SK-N-SH (cell line): ENCODE data around the gene ABCA4. TPM values are rescaled to one million over a fixed set of nuclear protein-coding genes. Genes with fewer than 3 reads are reported as not detected.

Experiments
- CTCF ChIA-PET: fragments of 300-600, 350-600 bp; formaldehyde crosslinking; extraction: SDS; loops from one replicate; lab custom pipeline; 2021; lab: Yijun Ruan, JAX
- POLR2A ChIA-PET: fragments of 350-600 bp; sonication (Branson Sonifier 250); formaldehyde crosslinking; extraction: SDS; loops from one replicate; lab custom pipeline; 2020; ENCODE audit warnings: antibody characterized with exemption, inconsistent platforms; lab: Yijun Ruan, JAX
- DNase-seq: peaks from one replicate; pipeline ENCODE4 v3.0.0; 2012
- H2AFZ ChIP-seq: fragments of 200-600 bp; sonication (generic); 2 replicates; pipeline ENCODE4 v1.8.1; 2016; ENCODE audit warnings: antibody characterized with exemption, mild to moderate bottlenecking, low read depth
- H3F3A ChIP-seq: fragments of 200-600 bp; sonication (generic); replicated peaks from 2 replicates; pipeline ENCODE3; 2016; ENCODE audit warnings: antibody characterized with exemption, mild to moderate bottlenecking; ENCODE audit not compliant: insufficient read depth
- H3K27ac ChIP-seq, 2 experiments: fragments of 200-500 bp in 1 of 2; fragments of 200-600 bp in 1 of 2; sonication (Bioruptor generic) in 1 of 2; sonication (generic), shearing (Covaris generic) in 1 of 2; 2 replicates each; pipeline versions ENCODE4 v1.5.1 to v1.6.1; 2014 to 2016; ENCODE audit warnings: low read depth in 2 of 2, inconsistent platforms in 1 of 2, low read length in 1 of 2, mild to moderate bottlenecking in 1 of 2, mixed read lengths in 1 of 2
- H3K27me3 ChIP-seq: fragments of 200-600 bp; sonication (generic), shearing (Covaris generic); 2 replicates; pipeline ENCODE4 v1.6.1; 2016; ENCODE audit warnings: mixed run types; ENCODE audit not compliant: insufficient read depth
- H3K36me3 ChIP-seq, 2 experiments: fragments of 200-500 bp in 1 of 2; fragments of 200-600 bp in 1 of 2; sonication (Bioruptor generic) in 1 of 2; sonication (generic) in 1 of 2; replicated peaks in 1 of 2; 2 replicates each; pipeline versions ENCODE3 to v1.5.1; 2014 to 2016; ENCODE audit warnings: low read length in 1 of 2, mild to moderate bottlenecking in 1 of 2; ENCODE audit not compliant: insufficient read depth in 2 of 2, control insufficient read depth in 1 of 2
- H3K4me1 ChIP-seq, 2 experiments: fragments of 200-500 bp in 1 of 2; fragments of 200-600 bp in 1 of 2; sonication (Bioruptor generic) in 1 of 2; sonication (generic), shearing (Covaris generic) in 1 of 2; 2 replicates each; pipeline versions ENCODE4 v1.5.1 to v1.6.1; 2014 to 2016; ENCODE audit warnings: low read depth in 1 of 2, low read length in 1 of 2, mixed run types in 1 of 2; ENCODE audit not compliant: insufficient read depth in 2 of 2, control insufficient read depth in 1 of 2
- H3K4me2 ChIP-seq: fragments of 200-600 bp; sonication (generic), shearing (Covaris generic); 2 replicates; pipeline ENCODE4 v1.6.1; 2017; ENCODE audit warnings: mixed run types
- H3K4me3 ChIP-seq, 2 experiments: fragments of 200-500 bp in 1 of 2; fragments of 200-600 bp in 1 of 2; sonication (Bioruptor generic) in 1 of 2; sonication (generic), shearing (Covaris generic) in 1 of 2; 2 replicates each; pipeline versions ENCODE4 v1.5.1 to v1.8.1; 2014 to 2016; ENCODE audit warnings: low read depth in 2 of 2, inconsistent platforms in 1 of 2, low read length in 1 of 2, mild to moderate bottlenecking in 1 of 2, mixed read lengths in 1 of 2, moderate library complexity in 1 of 2
- H3K79me2 ChIP-seq: fragments of 200-600 bp; sonication (generic); 2 replicates; pipeline ENCODE4 v1.8.1; 2017; ENCODE audit warnings: mild to moderate bottlenecking; ENCODE audit not compliant: insufficient read depth
- H3K9ac ChIP-seq: fragments of 200-600 bp; sonication (generic); 2 replicates; pipeline ENCODE4 v1.6.1; 2017; ENCODE audit warnings: mixed run types
- H3K9me2 ChIP-seq: fragments of 200-600 bp; sonication (generic); 2 replicates; pipeline ENCODE4 v1.6.1; 2017; ENCODE audit warnings: mixed run types
- H3K9me3 ChIP-seq: fragments of 200-600 bp; sonication (generic); 2 replicates; pipeline ENCODE4 v1.6.1; 2017; ENCODE audit warnings: mixed run types, mild to moderate bottlenecking, moderate library complexity
- H4K20me1 ChIP-seq: fragments of 200-600 bp; sonication (generic); 2 replicates; pipeline ENCODE4 v1.6.1; 2017; ENCODE audit warnings: mild to moderate bottlenecking, mixed run types; ENCODE audit not compliant: insufficient read depth
- CHD2 ChIP-seq: fragments of 150-350 bp; IDR thresholded peaks from 2 replicates; pipeline ENCODE4 v1.6.1; 2018; ENCODE audit warnings: low read length; ENCODE audit not compliant: partially characterized antibody
- CTCF ChIP-seq: fragments of 200-600 bp; sonication (generic); IDR thresholded peaks from 2 replicates; pipeline ENCODE4 v1.6.1; 2017; ENCODE audit warnings: antibody characterized with exemption, mild to moderate bottlenecking, moderate library complexity
- ELF1 ChIP-seq: IDR thresholded peaks from 2 replicates; pipeline ENCODE4 v1.4.0; 2012
- EZH2phosphoT487 ChIP-seq: fragments of 200-600 bp; sonication (generic); IDR thresholded peaks from 2 replicates; pipeline ENCODE4 v1.6.1; 2017; ENCODE audit warnings: low read depth, mixed run types, mild to moderate bottlenecking, antibody characterized with exemption, moderate library complexity, borderline replicate concordance
- FOXM1 ChIP-seq: IDR thresholded peaks from 2 replicates; pipeline ENCODE4 v1.4.0; 2012; ENCODE audit warnings: low read depth, mild to moderate bottlenecking
- IRF3 ChIP-seq: fragments of 150-350 bp; IDR thresholded peaks from 2 replicates; pipeline ENCODE4 v1.6.1; 2016; ENCODE audit warnings: mild to moderate bottlenecking, low read depth, low read length
- MEF2A ChIP-seq: IDR thresholded peaks from 2 replicates; pipeline ENCODE4 v1.4.0; 2012; ENCODE audit warnings: low read depth, borderline replicate concordance
- NFIC ChIP-seq: IDR thresholded peaks from 2 replicates; pipeline ENCODE4 v1.4.0; 2012; ENCODE audit warnings: borderline replicate concordance
- NRF1 ChIP-seq: IDR thresholded peaks from 2 replicates; pipeline ENCODE4 v1.6.1; 2012; ENCODE audit warnings: low read depth, mild to moderate bottlenecking, low read length
- POLR2AphosphoS5 ChIP-seq: IDR thresholded peaks from 2 replicates; pipeline ENCODE4 v1.6.1; 2012; ENCODE audit warnings: low read depth, low read length
- REST ChIP-seq: IDR thresholded peaks from 2 replicates; pipeline ENCODE4 v1.6.1; 2012; ENCODE audit warnings: mild to moderate bottlenecking, low read depth, low read length, moderate library complexity
- RXRA ChIP-seq: IDR thresholded peaks from 2 replicates; pipeline ENCODE4 v1.4.0; 2012; ENCODE audit warnings: low read depth, mild to moderate bottlenecking, borderline replicate concordance
- SMC3 ChIP-seq: IDR thresholded peaks from 2 replicates; pipeline ENCODE4 v1.6.1; 2012; ENCODE audit warnings: low read depth, low read length, improper control_type of control experiment
- YY1 ChIP-seq: IDR thresholded peaks from 2 replicates; pipeline ENCODE4 v1.4.0; 2012; ENCODE audit warnings: low read depth, mild to moderate bottlenecking
- ZBTB33 ChIP-seq: IDR thresholded peaks from 2 replicates; pipeline ENCODE4 v1.4.0; 2012; ENCODE audit warnings: low read depth, borderline replicate concordance
- WGBS: methylation state at CpG from one replicate; pipeline ENCODE4 v1.1.6; 2017; ENCODE audit warnings: low lambda C conversion rate; 5-methylcytosine and 5-hydroxymethylcytosine counted together
- polyA plus RNA-seq, 3 experiments: library from polyadenylated mRNA; depleted of rRNA; stranded (reverse); fragments of >200 nt; gene quantifications; 2 replicates each; pipeline ENCODE4 v1.2.3, GENCODE V29; 2012
- TF ChIP-seq, protein P1 (sequence below): fragments of 150-350 bp; IDR thresholded peaks from 2 replicates; pipeline ENCODE4 v1.6.1; 2017; ENCODE audit warnings: antibody characterized with exemption, low read length, low read depth, borderline replicate concordance
- TF ChIP-seq, protein P2 (sequence below): IDR thresholded peaks from 2 replicates; pipeline ENCODE4 v1.4.0; 2012; ENCODE audit warnings: low read depth, borderline replicate concordance

The ABCA4 gene
- polyA plus RNA-seq, 1 of the 3 experiments (the other 2 are of a cell fraction): 0.03 TPM

DNA sequence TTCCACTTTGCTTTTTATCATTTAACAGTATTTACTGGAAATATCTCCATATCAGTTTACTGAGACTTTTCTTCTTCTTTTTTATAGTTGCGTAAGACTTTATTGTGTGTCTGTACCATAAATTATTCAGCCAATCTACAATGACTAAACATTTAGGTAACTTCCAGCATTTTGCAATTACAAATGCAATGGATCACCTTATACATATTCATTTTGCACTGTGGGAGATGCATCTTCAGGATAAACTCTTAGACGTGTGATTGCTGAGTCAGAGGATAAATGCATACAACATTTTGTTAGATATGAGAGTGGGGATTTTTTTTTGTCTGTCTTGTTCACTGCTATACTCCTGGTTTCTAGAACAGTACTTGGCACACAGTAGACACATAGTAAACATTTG is 116.0 kb downstream of the ABCA4 start:
- Histone ChIP-seq H3K27ac (no peak overlapping the region), H3K9me3 (no peaks in the 10 kb centered on the region), H3K4me3 (no peak overlapping the region), H3K9me2 (no peaks in the 10 kb centered on the region), H3K36me3 (no peaks in the 10 kb centered on the region), H3K4me1 (peaks cover 0 to 4% of the 10 kb centered on the region in 2 experiments; a peak in 1 of 4 replicates), H3K79me2 (no peaks in the 10 kb centered on the region), H4K20me1 (no peaks in the 10 kb centered on the region), H3K9ac (no peak overlapping the region), H3K27me3 (no peaks in the 10 kb centered on the region), H3F3A (no peaks in the 10 kb centered on the region), H2AFZ (no peak overlapping the region), H3K4me2 (no peak overlapping the region)
- WGBS: 55% methylated on average over 2 of the region's 2 CpGs
- ChIA-PET CTCF (interaction anchor here (1.3 kb wide), 1 partner anchor 21 kb away, joined by 3 read pairs; no protein-coding TSS in a partner anchor), POLR2A (no interaction called here)
- TF ChIP-seq MEF2A: no peak
- no peak for TF ChIP-seq RXRA
- TF ChIP-seq ELF1: no peak
- no peak for TF ChIP-seq CHD2
- no peak for TF ChIP-seq POLR2AphosphoS5
- TF ChIP-seq IRF3: no peak
- no peak for TF ChIP-seq NRF1
- TF ChIP-seq, protein P1, sequence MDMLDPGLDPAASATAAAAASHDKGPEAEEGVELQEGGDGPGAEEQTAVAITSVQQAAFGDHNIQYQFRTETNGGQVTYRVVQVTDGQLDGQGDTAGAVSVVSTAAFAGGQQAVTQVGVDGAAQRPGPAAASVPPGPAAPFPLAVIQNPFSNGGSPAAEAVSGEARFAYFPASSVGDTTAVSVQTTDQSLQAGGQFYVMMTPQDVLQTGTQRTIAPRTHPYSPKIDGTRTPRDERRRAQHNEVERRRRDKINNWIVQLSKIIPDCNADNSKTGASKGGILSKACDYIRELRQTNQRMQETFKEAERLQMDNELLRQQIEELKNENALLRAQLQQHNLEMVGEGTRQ: no peak
- no peak for TF ChIP-seq ZBTB33
- TF ChIP-seq, protein P2, sequence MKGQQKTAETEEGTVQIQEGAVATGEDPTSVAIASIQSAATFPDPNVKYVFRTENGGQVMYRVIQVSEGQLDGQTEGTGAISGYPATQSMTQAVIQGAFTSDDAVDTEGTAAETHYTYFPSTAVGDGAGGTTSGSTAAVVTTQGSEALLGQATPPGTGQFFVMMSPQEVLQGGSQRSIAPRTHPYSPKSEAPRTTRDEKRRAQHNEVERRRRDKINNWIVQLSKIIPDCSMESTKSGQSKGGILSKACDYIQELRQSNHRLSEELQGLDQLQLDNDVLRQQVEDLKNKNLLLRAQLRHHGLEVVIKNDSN: no peak
- TF ChIP-seq REST: no peak
- no peak for TF ChIP-seq FOXM1
- TF ChIP-seq YY1: no peak
- no peak for TF ChIP-seq SMC3
- TF ChIP-seq NFIC: no peak
- no peak for TF ChIP-seq CTCF
- no peak for TF ChIP-seq EZH2phosphoT487
- DNase-seq: no peak
